ENCODE results near the gene HAVCR2. TPM values are rescaled to one million over a fixed set of nuclear protein-coding genes. Genes with fewer than 3 reads are reported as not detected.

The HAVCR2 gene
- under 0.01 and 0.17 TPM in 2 replicates for total RNA-seq

DNA sequence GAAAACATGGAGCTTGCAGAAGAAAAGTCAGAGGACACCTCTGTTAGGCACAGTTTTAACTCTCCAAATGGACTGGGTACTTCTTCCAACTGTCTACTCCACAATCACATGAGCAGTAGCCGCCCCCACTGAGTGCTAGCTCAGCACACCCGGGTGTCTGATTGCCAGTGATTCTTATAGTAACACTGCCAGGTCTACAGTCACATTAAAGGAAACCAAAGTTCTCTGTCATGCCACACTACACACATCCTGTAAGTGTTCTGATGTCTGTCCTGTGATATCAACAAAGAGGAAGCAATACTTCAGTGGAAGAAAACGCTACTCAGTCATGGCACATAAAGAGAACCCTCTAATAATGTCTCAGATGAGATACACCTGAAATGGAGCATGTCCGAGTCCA lies at the start of gene HAVCR2:
Gene HAVCR2, minus strand, starts transcription at position 69 of the 400 bp plus-strand sequence. Its CDS starts 61 bp downstream, at position 8.

DNA sequence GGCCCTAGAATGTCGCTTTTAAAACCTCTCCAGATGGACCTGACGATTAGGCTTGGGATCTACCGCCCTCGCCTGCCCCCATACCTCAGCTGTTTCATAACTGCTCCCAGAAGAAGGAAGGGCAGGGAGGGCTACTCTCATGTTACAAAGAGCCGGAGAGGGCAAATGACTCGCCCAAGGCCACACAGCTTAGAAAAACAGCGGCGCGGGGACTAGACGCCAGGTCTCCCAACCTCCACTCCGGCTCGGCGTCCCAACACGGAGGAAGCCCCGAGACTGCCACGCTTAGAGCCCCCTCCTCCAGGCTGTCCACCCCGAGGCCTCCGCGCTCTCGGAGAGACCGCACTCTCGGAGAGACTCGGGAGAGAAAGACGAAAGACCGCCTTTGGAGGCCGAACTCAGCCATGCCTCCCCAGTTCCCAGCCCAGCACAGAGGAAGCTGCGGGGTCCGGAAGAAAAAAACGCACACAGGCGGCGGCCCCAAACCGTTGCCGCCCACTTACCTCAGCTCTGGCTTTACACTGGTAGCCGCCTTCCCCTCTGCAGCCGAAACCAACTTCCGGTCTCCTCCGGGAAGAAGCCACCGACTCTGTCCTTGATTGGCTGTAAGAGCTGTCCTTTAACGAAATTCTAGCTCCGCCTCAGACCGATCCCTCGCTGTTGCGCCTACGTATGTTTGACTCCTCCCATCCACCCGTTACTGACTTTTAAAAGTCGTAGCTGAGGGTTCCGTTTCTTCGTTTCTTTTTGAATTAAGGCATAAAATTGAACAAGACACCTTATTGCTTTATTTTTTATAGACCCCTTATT lies 33.7 kb upstream of the HAVCR2 start, which contains the start of gene MED7:
Gene MED7, minus strand, starts transcription at position 549 of the 810 bp plus-strand sequence. CDS start 3,434 bp downstream, outside the sequence.

DNA sequence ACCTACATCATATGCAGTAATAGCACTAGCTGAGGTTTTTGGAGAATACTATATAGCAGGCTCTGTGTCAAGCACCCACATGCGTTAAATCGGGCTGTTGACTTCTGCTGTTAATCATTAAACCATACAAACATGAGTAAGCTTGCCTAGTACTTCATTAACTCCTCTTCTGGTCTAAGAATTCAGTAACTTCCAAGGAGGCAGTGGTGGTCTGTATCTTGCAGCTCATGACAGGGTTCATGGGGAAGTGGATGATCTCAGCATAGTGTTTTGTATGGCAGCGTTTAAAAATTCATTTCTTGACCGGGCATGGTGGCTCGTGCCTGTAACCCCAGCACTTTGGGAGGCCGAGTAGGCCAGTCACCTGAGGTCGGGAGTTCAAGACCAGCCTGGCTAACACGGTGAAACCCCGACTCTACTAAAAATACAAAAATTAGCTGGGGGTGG lies 49.7 kb downstream of the HAVCR2 start, which contains the start of gene HAVCR1:
Gene HAVCR1, minus strand, starts transcription at position 24 of the 447 bp plus-strand sequence. CDS start 1,173 bp downstream, outside the sequence.

Other genes with a start within 250 kb of the HAVCR2 start
- not detected in 2 replicates for gene TIMD4, start 145.8 kb downstream of the HAVCR2 start, total RNA-seq
- not detected in 2 replicates for gene HAVCR1, start 49.9 kb downstream of the HAVCR2 start, total RNA-seq
- 8.6 TPM in 2 replicates for gene MED7, start 33.8 kb upstream of the HAVCR2 start, total RNA-seq
- not detected in 2 replicates for gene GARIN3, start 57.2 kb upstream of the HAVCR2 start, total RNA-seq
- gene ITK, start 71.8 kb upstream of the HAVCR2 start, total RNA-seq: not detected in 2 replicates
- 6.7 and 10.3 TPM in 2 replicates for gene CYFIP2, start 157.1 kb upstream of the HAVCR2 start, total RNA-seq